GM19395 (cell line): Measurements from ENCODE around the gene P2RX2.

Source experiments
- ATAC-seq: cut with Tn5 transposase; IDR thresholded peaks from one replicate; pipeline ENCODE4 v1.9.1; 2021; ENCODE audit warnings: mild to moderate bottlenecking, moderate library complexity; ENCODE audit not compliant: unreplicated experiment

P2RX2 gene

DNA sequence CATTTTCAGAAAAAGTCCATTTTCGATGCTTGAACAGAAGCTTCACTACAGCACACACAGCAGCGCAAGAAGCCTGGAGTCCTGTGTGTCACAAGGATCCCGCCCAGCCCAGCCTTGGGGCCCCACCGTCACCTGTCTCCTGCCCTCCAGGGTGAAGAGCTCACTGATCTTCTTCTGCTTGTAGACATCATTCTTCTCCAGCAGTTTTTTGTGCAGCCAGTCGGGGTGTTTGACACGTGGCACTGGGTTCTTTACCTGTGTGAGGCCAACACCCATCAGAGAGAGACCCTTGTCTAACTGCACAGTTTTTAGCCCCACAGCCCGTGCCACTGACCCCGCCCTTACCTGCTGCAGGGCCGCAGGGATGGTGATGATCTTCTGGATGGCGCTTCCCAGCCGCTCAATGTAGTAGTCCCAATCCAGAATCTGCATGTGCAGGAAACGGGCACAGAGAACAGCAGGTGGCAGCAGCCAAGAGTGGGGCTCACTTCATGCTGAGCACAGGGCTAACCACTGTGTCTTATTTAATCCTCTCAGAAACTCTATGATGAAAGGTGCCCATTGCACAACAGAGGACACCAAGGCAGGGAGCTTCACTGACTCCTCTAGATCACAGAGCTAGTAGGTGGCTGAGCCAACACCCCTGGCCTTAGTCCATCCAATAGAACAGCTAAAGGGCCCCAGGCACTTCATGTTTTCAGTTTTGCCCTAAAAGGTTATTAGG is 38.6 kb downstream of the P2RX2 start:
- ATAC-seq: no peak

GRCh38 chr12:132658149-132658894 is 39.7 kb downstream of the P2RX2 start:
- ATAC-seq: no peak

DNA sequence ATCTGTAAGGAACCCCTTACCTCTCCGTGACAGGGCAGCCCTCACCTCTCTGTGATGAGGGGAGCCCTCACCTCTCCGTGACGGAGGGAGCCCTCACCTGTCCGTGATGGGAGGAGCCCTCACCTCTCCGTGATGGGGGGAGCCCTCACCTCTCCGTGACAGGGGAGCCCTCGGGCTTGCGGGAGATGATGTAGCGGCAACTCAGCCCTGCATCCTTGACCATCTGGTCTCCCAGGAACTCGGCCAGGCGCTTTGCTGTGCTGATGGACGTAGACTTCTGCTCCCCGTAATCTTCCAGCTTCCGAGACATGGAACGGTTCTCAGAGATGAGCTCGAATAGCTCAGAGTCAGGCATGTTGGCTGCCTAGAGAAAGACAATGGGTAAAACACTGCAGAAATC is 40.6 kb downstream of the P2RX2 start:
- no peak for ATAC-seq

GRCh38 chr12:132660052-132660451 is 41.5 kb downstream of the P2RX2 start:
- no peak for ATAC-seq

- ATAC-seq: no peak
Measured at GRCh38 chr12:132660996-132661395, 42.4 kb downstream of the P2RX2 start.

DNA sequence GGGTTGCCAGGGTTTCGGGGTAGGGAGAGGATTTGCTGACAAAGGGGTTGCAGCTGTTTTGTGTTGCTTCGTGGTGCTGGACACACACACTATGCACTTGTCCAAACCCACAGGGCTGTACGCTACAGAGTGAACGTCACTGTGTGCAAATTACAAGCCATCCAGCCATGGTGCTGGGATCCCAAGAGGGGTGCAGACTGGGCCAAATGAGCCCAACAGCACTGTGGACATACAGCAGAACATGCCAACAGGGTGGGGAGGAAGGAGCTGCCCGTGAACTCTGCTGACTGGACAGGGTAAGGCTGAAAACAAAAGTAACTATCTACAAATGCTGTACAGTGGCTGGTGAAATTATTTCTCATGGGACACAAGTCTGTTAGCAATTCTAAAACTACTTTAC is 43.4 kb downstream of the P2RX2 start:
- ATAC-seq: no peak

DNA sequence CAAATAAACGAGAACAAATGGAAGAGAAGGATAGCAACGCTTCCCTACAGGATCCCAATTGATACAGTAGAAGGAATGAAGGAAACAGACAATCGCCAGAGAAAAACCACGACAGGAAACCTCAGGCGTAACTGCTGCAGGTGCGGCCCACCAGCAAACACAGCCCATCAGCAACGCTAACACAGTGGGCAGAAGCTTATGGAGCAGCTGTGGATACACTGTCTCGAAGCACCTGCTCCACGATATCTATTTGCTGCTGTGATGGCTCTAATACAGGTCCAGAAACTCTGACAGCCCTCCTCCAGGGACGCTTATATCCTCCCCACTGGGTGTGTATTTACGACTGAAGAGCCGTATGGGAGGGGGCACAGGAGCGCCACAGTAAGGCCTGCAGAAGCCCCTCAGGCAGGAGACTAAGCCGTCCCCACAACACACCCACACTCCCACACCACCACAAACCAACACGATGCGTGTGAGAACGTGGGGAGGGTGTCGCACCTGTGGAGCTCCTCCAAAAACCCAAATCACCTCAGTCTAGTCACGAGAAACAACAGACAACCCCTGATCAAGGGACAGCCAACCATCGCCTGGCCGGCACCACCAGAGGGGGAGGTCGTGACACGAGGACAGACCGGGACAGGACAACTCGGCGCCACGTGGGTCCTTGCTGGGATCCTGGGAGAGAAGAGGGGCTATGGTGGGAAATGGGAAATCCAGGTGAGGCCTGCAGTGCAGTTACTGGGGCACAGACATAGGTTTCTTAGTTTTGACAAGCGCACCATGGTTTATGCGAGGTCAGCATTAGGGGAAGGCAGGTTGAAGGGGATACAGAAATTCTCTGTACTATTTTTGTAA is 44.6 kb downstream of the P2RX2 start:
- no peak for ATAC-seq

- ATAC-seq: no peak
Measured at GRCh38 chr12:132664206-132665148, 45.9 kb downstream of the P2RX2 start.

DNA sequence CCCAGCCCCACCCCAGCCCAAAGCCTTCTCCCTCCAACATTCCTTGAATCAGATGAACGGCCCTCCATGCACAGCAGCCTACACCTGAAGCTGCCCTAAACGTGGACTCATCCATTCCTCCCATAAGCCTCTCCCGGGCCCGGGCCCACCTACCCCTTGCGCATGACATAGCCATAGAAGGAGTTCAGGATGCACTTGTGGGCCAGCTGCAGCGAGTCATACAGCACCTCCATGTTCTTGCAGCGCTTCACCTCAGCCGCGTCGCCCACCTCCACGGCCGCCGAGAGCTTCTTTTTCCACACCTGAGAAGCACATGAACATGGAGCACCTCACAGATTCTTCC is 46.5 kb downstream of the P2RX2 start:
- no peak for ATAC-seq

- ATAC-seq: no peak
Measured at GRCh38 chr12:132665794-132666193, 47.2 kb downstream of the P2RX2 start.

GRCh38 chr12:132668191-132669088 is 49.9 kb downstream of the P2RX2 start:
- no peak for ATAC-seq

DNA sequence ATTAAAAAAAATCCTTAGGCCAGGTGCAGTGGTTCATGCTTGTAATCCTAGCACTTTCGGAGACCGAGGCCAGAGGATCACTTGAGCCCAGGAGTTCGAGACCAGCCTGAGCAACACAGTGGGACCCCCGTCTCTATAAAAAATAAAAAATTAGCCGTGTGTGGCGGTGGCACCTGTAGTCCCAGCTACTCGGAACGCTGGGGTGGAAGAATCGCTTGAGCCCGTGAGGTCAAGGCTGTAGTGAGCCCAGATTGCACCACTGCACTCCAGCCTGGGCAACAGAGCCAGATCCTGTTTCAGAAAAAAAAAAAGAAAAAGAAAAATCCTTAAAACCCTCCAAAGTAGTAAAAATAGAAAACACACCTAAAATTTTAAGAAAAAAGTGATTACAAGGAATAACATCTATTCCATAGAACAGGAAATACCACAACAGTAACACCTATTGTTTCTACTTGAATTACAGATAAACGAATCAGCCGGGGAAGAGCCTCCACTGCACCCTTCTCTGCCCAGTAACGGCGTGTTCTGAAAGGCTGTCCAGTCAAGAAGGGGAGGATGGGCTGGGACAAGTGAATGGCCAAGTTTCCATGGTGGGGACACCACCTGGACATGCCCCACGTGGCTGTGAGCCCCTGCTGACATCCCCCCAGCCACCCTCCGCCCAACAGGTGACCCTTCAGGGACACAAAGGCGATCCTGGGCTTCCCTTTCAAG is 50.7 kb downstream of the P2RX2 start:
- no peak for ATAC-seq
